DMS153 treated with DMSO at 0.1 percent for 48 hours (cell line): ENCODE results near the gene LRRIQ4.

Experiments used
- DNase-seq: peaks from one replicate; lab custom pipeline; 2025; ENCODE audit not compliant: unreplicated experiment; lab: John Stamatoyannopoulos, UW

The LRRIQ4 gene

GRCh38 chr3:169809230-169809795, 3.4 kb upstream of the LRRIQ4 start:
- DNase-seq: no peak

- peak; percentile 58 for DNase-seq
Measured at GRCh38 chr3:169811631-169812331, 889 bp upstream of the LRRIQ4 start.

- DNase-seq: peak; percentile 40
Measured at GRCh38 chr3:169813278-169813677, 608 bp downstream of the LRRIQ4 start.

GRCh38 chr3:169813757-169814517, 1.3 kb downstream of the LRRIQ4 start:
- peak; percentile 52 for DNase-seq

GRCh38 chr3:169815590-169816150, 3.0 kb downstream of the LRRIQ4 start:
- no peak for DNase-seq

GRCh38 chr3:169818316-169818715, 5.6 kb downstream of the LRRIQ4 start:
- no peak for DNase-seq

- no peak for DNase-seq
Measured at GRCh38 chr3:169822091-169822490, 9.4 kb downstream of the LRRIQ4 start.

- peak; percentile 73 for DNase-seq
Measured at GRCh38 chr3:169822540-169822939, 9.9 kb downstream of the LRRIQ4 start.

GRCh38 chr3:169822983-169823382, 10.3 kb downstream of the LRRIQ4 start:
- DNase-seq: peak; percentile 73

- DNase-seq: no peak
Measured at GRCh38 chr3:169825316-169825715, 12.6 kb downstream of the LRRIQ4 start.

- DNase-seq: no peak
Measured at GRCh38 chr3:169827712-169828111, 15.0 kb downstream of the LRRIQ4 start.

GRCh38 chr3:169835533-169835932, 22.9 kb downstream of the LRRIQ4 start:
- DNase-seq: no peak

GRCh38 chr3:169836078-169836941, 23.6 kb downstream of the LRRIQ4 start:
- DNase-seq: no peak

GRCh38 chr3:169836942-169837275, 24.2 kb downstream of the LRRIQ4 start:
- DNase-seq: no peak

- no peak for DNase-seq
Measured at GRCh38 chr3:169838511-169839030, 25.9 kb downstream of the LRRIQ4 start.

- DNase-seq: no peak
Measured at GRCh38 chr3:169841171-169841570, 28.5 kb downstream of the LRRIQ4 start.

GRCh38 chr3:169842960-169843359, 30.3 kb downstream of the LRRIQ4 start:
- no peak for DNase-seq

- no peak for DNase-seq
Measured at GRCh38 chr3:169846458-169847193, 34.0 kb downstream of the LRRIQ4 start.

GRCh38 chr3:169847896-169848295, 35.2 kb downstream of the LRRIQ4 start:
- peak; percentile 66 for DNase-seq

GRCh38 chr3:169848741-169849140, 36.1 kb downstream of the LRRIQ4 start:
- no peak for DNase-seq
